GM12878 (cell line): Measurements from ENCODE around the gene MTR.

Experiments
- EP300 ChIP-seq, 2 experiments: fragments of 150-350 bp in 1 of 2; IDR thresholded peaks; 2 replicates each; pipeline ENCODE4 v1.6.1; 2011 to 2012; ENCODE audit warnings: low read depth in 2 of 2, low read length in 2 of 2, borderline replicate concordance in 1 of 2, improper control_type of control experiment in 1 of 2, inconsistent platforms in 1 of 2; ENCODE audit not compliant: control insufficient read depth in 1 of 2
- TF ChIP-seq, protein P1 (sequence below), 3 experiments: IDR thresholded peaks in 2 of 3; conservative IDR thresholded peaks in 1 of 3; 2 replicates each; pipeline ENCODE4 v1.5.1; 2011; ENCODE audit warnings: low read depth in 3 of 3, low read length in 3 of 3, mild to moderate bottlenecking in 3 of 3, control low read depth in 2 of 3, moderate library complexity in 2 of 3, inconsistent platforms in 1 of 3, mixed read lengths in 1 of 3; ENCODE audit not compliant: control insufficient read depth in 2 of 3, insufficient read depth in 1 of 3; ENCODE audit errors: extremely low read depth in 1 of 3

DNA sequence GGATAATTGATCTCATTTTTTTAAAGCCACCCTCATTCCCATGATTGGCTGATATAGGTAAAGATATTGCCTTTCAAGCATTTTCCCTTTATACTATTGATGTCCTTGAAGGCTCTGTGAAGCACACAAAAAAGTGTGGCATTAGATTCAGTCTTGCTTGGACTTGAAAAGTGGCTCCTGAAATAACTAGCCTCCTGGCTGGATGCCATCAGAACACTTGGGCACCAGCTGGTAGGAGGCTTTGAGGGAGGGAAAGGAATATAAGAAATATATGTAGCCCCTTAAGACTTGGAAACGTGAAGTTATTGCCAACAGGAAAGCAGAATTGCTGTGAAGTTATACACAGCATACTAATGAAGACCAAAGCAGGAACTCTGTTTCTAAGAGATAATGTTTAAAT, 14.1 kb downstream of the MTR start:
- TF ChIP-seq EP300 (IDR thresholded peaks at IDR 0.05; ENCODE audit: borderline replicate concordance in 1 of 2, control insufficient read depth in 1 of 2, low read depth in 2 of 2, low read length in 2 of 2): no peak
- TF ChIP-seq, protein P1, sequence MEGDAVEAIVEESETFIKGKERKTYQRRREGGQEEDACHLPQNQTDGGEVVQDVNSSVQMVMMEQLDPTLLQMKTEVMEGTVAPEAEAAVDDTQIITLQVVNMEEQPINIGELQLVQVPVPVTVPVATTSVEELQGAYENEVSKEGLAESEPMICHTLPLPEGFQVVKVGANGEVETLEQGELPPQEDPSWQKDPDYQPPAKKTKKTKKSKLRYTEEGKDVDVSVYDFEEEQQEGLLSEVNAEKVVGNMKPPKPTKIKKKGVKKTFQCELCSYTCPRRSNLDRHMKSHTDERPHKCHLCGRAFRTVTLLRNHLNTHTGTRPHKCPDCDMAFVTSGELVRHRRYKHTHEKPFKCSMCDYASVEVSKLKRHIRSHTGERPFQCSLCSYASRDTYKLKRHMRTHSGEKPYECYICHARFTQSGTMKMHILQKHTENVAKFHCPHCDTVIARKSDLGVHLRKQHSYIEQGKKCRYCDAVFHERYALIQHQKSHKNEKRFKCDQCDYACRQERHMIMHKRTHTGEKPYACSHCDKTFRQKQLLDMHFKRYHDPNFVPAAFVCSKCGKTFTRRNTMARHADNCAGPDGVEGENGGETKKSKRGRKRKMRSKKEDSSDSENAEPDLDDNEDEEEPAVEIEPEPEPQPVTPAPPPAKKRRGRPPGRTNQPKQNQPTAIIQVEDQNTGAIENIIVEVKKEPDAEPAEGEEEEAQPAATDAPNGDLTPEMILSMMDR (IDR thresholded peaks at IDR 0.05 in 2 of 3, conservative IDR thresholded peaks at IDR 0.05 in 1 of 3; ENCODE audit: control insufficient read depth in 2 of 3, extremely low read depth in 1 of 3, insufficient read depth in 1 of 3, low read depth in 3 of 3, low read length in 3 of 3): no peak
